HG02970 (cell line): ENCODE data around the gene SCUBE2.
A peak's percentile ranks its signal among the peaks of the same experiment; 100 is the strongest.

Experiments
- ATAC-seq: cut with Tn5 transposase; IDR thresholded peaks from one replicate; pipeline ENCODE4 v1.9.1; 2021; ENCODE audit warnings: mild to moderate bottlenecking, moderate library complexity, moderate number of reproducible peaks; ENCODE audit not compliant: unreplicated experiment, low FRiP score

SCUBE2 gene

DNA sequence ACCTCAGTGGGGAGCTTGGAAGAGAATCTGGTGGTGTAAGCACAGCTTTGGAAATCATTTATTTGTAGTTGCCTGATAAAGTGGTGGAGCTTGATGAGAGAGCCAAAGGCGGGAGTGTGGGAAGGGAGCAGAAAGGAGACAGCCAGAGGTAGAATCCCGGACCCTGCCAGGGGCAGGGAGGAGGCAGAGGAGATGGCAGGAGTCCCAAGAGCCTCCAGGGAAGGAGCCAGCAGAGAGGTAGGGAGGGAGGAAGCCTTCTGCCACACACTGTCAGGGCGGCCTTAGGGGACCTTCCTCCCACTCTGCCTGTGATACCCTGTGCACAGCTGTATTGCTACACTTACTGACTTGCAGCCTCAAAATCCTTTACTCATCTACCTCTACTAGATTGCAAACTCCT, 15.4 kb downstream of the SCUBE2 start:
- ATAC-seq, result no peak

DNA sequence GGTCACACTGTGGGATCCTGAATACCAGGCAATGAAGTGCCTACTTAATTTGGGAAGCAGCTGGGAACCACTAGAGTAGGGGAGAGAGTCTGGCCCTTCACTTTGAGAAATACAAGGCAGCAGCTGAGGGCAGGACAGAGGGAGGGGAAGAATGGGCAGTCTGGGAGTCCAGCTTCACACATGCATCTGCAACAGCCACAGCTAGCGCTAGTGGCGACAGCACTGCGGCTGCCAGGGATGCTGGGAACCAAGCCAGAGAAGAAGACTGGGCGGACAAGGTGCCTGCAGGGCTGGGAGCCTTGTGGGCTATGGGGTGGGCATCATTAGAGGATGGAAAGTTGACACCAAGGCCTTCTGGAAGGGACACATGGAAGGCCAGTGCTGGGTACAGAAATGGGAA, 15.8 kb downstream of the SCUBE2 start:
- no peak for ATAC-seq

DNA sequence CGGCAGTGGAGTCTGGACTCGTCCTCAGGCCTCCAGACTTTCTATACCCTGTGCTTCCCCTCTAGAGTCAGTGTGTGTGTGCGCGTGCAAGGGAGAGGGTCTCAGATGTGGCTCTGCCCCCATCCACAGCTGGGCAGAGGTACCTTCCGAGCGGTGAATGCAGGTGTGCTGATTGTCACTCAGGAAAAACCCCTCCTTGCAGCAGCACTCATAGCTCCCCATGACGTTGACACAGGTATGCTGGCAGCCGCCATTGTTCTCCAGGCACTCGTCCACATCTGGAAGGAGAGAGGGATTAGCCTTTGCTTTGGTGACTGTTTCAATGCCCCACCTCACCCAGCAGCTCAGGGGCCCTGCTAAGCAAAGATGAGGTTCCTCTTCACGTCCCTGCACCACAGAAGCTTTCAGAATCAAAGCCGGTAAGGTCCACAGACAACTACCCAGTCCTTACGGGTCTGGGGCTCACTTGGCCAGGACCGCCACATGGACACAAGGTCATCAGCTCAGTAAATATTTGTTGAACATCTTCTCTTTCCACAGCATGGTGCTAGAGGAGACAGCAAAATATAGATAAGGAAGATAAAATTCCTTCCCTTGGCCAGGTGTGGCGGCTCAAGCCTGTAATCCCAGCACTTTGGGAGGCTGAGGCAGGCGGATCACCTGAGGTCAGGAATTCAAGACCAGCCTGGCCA, 16.9 kb downstream of the SCUBE2 start:
- no peak for ATAC-seq

DNA sequence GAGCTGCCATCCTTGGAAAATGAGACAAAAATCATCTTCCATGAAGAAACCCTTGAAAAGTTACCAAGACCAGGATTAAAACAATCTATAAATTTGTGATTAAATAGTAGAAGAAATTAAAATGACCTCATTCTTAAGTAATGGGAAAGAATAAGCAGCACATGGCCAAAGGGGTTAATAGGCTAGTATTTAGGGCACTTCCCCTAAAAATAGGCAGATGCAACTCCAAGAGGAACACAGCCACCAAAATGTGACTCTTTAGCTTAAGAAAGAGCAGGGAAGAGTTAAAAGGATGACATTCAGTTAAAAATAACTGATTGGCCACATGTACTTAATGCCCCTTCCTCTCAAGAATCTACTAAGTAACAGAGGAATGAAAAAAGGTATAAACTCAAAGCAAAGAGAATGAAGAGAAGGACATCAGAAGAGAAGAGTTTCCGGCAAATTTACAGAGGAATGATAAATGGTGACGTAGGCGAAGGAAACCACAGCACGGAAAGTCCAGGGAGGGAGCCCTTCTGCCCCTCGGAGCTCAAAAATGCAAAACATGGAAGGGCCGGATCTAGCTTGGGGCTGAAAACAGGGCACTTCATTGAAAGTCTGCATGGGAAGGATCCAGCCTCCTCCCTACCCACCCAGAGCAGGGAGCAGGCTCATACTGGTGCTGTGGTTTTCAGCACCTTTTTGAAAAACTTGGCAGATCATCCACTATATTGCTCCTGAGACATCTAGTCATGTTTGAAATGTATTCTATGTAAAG, 17.8 kb downstream of the SCUBE2 start:
- ATAC-seq, result no peak

DNA sequence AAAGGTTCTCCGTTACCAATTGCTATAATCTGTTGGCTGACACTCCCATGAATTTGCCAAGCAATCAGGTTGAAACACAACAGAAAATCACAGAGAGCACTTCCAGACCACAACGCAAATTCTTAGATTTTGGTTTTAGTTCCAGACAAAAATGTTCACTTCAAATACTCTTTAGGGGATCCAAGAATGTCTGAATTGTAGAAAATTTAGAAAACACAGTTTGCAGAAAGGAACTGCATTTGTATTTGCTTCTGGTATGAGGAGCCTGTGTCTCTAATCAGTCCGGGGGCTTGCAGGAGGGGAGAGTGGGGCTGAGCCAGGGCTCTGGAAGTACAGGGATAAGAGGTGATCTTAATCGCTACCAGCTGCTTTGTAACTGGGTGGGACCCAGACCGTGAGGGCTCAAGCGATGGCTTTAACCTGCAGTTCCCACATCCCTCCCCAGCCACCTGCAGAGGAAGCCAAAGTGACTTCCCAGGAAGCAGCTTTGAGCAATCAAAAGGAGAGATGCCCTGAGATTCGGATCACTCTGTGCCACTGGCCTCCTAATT, 18.7 kb downstream of the SCUBE2 start:
- ATAC-seq, result no peak

DNA sequence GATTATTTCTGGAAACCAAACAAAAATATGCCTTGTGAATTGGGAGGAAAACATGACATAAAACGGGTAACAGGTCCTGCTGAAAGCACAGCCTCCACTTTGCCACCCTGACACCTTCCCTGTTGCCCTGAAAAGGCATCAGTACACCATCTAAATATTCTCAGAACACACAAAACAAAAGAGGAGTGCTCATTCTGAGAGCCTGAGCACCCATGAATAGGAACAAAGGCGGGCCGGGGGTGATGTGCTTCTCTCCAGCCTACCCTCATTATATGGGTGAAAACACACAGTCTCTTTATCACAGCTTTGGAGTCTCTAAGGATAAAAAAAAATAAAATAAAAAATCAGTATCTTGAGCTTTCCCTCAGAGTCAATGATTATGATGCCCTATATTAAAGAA, 19.7 kb downstream of the SCUBE2 start:
- ATAC-seq, result no peak

DNA sequence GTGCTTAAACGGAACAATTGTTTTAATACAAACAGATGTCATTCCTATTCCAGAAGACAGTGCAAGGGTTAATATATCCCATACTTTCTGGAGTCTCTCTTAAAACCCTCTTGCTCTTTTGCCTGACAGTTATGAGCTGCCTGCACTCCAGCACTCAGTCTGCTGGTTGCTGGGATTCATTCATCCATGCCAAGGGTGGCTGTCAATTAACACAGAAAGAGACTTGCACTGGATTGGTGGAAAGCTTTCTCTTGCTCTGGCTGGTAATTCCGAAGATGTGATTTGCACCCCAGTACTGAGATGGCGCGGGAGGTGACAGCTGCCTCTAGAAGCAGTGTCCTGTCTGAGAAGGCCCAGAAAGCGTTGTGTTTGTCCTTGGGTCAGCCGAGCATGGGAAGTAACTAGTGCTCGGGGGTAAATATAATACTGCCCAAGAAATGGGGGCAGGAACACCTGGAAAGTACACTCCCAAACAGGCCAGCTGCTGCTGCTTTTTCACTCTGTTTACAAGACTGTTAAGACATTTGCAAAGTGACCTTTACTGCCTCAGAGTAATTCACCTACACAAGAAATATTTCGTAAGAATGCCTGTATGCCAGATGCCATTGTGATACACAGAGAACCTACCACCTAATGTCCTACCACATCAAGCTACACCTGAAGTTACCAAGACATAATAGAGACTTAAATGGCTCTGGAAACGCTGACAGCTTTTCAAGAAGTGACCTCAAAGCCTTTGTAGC, 20.5 kb downstream of the SCUBE2 start:
- ATAC-seq, result no peak

DNA sequence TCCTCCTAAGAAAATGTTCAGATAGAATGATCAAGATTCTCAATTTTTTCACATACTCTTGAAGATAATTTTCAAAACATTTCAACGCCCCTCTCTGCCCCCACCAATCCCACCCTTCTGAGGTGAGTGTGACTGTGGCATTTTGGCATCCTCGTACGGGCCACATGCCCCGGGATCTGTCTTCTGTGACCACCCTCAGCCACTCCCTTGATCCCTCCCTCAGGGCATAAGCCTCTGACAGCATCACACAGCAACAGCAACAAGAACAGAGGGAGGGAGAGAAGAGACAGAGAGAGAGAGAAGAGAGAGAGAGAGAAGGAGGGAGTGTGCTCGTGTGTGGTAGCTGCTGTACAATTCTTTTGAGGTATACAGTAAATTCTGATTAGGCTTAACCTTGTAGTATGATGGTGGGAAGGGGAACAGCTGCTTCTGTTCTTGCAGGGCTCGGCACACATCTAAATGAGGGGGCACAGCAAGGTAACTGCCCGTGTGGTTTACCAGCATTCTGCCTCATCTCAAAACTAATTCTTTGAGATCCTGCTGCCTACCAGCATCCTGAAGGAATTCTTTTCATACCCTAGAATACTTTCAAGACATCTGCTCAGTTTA, 21.4 kb downstream of the SCUBE2 start:
- ATAC-seq, result no peak

DNA sequence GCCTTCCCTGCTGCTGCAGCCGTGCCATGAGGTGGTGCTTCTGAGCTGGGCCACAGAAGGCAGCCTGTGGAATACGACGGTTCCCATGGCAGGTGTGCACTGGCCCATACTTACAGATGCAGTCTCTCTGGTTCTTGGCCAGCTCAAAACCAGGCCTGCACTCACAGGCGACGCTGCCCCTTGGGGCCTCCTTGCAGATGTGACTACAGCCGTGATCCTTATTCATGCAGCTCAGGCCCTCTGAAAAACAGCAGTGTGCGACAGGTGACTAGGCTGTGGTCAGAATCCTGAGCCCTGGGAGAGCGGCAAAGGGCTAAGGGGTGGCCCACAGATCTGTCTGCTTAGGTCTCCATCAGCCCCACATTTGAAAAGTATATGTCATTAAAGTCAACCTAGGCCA, 22.1 kb downstream of the SCUBE2 start:
- ATAC-seq, result no peak

DNA sequence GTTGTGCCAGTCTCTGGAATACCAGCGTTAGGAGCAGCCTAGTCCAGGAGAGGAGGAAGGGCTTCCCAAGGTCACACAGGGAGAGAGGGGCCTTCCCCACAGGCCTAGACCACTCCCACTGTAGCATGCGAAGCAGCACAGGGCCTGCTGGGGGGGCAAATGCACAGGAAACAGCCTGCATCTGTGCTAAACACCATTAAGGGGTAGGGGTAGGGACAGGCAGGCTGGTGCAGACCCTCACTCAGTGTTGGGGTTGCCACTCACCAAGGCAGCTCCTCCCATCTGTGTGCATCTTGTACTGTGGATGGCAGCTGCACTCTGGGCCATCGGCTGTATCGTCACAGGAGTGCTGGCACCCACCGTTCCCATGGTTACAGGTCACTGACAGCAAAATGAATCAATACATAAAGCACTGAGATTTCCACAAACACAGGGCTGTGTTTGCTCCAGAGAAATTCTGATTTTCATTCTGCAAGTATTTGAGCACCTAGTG, 24.9 kb downstream of the SCUBE2 start:
- ATAC-seq, result no peak

DNA sequence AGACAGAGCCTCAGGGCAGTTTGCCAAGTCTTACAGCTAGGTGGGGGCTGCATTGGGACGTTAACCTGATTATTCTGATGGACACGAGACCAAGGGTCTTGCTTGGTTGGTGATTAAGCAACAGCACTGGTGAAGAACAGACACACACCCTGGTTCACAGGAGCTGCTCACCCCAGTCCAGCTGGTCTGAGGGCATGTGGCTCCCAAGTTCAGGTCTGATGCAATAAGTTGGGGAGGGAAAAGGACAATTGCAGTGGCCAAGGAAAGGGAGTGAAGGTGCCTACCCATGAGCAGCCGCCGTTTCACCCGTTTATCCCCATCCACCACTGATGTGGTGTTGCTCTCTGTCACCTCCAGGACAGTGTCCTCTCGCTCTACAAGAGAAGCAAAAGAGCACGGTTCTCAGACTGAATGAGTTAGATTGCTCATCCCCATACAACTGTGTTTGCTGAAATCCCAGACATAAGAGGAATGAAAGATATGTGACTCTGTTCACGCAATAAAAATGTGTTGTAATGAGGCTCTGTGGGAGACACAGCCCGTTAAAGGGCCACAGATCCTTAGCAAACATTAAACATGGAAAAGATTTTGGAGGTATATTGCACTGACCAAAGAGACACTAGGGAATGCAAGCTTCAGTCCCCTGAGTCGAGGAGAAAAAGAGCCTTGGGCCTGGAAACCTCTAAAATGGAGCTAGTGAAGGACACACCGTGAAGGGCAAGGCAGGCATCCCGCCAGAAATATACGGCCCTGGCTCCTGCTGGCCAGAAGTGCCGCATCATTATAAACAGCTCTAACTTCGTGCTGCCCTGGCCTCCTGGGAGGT, 25.6 kb downstream of the SCUBE2 start:
- no peak for ATAC-seq

DNA sequence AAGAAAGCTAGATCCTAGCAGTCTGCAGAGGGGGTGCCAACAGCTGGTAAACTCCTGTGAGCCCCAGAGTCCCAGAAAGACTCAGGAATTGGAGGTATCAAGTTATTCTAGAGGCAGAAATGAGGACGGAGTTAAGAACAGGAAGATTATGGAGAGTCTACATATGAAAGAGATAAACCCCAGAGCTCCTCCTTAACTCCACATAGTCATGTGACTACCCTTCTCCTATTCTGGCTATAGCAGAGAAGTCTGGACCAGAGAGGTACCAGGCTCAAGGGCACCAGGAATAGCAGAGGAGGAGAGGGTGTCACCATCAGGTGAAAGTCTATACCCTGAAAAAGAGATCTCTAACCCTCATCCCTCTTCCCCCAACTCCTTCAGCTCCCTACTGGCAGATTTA, 29.6 kb downstream of the SCUBE2 start:
- ATAC-seq, result no peak

DNA sequence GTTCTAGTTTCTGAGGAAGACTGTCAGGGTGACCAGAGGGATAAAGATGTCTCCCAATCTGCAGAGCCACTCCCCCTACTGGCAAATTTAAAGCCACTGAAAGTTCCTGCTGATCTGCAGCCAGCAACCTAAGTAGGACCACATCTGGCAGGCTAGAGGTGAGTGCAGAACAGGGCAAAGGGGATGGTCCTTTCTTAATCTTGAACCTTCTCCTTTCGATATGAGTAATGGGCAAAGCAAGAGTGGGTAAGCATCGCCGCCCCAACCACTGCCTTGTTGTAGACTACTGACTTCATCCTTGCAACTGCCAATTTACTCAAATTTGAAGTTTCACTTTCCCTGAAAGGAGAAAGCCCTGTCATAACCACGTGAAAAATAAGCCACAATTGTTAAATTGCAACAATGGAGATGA, 30.7 kb downstream of the SCUBE2 start:
- peak; percentile 92 for ATAC-seq

DNA sequence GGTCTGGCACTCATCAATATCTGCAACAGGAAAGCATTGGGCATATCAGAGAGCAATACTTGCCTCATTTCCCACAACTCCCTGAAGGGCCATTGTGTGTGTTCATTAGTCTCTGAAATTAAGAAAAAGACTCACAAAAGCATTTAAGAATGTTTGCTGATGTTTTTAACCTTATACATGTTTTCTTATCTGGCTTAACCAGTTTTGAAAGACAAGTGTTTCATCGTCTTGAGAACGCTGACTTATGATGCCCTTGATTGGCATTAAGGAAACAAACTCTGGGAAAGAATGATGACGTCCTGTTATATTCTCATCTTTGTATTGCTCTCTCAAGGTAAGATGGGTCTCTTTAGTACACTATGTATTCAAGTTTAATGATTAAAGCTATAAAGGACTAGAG, 32.0 kb downstream of the SCUBE2 start:
- no peak for ATAC-seq

DNA sequence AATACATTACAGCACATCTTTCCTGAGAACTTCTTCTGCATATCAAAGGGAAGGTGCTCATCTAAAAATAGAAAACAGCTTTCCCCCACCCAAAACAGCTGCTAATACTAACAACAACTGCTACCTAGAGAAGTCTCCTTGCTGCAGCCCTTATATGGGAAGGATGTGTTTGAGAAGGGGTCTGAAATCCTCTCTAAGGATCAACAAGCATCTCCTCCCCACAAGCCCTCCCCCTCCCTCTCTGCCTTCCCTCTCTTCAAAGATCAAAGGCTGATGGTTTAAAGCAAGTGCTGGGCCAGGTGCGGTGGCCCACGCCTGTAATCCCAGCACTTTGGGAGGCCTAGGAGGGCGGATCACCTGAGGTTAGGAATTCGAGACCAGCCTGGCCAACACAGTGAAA, 33.5 kb downstream of the SCUBE2 start:
- no peak for ATAC-seq

DNA sequence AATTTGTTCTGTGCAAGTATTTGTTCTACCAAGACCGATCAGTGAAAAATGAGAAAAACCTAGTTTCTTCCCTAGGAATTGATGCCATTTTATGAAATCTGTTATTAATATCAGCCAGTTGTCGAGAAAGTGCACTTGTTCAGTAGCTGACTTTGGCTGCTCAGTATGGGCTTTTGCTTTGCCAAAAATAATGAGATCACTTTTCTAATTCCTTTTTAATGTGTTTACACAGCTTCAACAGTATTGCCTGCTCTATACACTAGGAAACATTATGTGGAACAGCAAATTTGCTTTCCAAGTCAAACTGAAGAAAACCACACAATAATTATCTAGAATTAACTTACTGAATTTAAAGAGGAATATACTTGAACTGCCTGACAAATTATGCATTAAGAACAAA, 34.4 kb downstream of the SCUBE2 start:
- ATAC-seq, result no peak

DNA sequence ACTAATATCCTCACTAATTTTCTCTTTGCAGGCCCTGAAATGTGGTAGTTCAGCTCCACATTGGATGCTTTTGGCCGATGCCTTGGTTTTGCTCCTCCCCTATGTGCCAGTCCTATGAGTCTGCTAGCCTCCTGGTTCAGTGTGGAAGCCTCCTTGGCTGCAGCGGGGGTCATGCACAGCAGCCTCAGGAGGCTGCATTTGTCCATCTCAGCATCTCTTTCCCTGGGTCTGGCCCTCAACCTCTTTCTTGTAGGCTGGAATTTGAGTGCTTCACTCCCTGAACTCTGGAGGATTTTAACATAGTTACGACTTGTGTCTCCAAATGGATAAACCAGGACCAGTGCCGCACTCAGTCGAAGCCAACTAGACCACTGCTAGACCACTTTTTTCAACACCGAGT, 34.9 kb downstream of the SCUBE2 start:
- no peak for ATAC-seq

DNA sequence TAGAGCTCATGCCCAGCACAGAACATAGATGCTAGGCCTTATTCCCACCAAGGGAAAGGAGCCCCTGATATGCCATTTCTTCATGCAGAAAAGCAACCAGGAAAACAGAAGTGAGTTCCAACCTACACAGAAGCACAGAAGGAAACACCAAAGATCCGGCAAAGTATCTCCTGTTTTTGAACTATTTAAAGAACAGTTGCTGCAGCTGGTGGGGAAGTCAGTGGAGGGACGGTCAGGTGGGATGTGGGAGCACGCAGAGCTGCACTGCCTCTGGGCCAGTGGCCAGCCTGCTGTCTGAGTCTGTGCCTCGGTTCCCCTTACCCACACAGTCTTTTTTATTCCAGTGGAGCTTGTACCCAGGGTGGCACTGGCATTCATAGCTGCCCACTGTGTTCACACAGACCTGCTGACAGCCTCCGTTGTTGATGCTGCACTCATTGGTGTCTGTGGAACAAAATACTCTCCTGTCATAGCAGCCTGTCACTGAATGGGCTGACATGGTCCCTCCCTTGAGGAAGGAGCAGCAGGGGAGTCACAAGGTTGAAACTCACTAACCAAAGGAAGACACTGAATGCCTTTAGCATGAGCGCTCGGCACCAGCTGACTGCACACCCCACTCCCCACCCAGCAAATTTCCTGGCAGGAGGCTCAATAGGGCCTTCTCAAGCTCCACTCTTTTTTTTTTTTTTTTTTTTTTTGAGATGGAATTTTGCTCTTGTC, 37.9 kb downstream of the SCUBE2 start:
- no peak for ATAC-seq

DNA sequence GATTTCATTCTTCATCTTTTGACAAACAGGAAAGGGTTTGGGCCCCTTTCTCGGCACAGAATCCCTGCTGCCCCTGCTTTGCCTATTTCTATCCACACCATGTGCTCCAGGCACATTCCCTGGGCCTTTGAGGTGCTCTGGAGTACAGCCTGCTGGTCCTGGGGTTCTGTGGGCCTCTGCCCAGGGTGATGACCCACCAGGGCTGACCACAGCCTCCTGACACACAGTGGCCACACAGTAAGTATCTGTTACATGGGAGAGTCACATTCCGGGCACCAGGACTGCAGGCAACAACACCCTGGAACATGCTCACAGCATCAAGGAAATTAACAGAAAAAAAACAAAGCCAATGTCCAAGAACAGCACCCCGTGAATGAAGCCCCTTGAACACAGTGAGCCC, 39.1 kb downstream of the SCUBE2 start:
- no peak for ATAC-seq
